SK-N-DZ (cell line): ENCODE results near the gene EXOC3L1.

Source experiments
- DNase-seq: peaks from one replicate; pipeline ENCODE4 v3.0.0-alpha.2; 2015; ENCODE audit warnings: low spot score

Gene EXOC3L1

GRCh38 chr16:67216612-67217490, 26.9 kb upstream of the EXOC3L1 start:
- DNase-seq: no peak

- no peak for DNase-seq
Observed at GRCh38 chr16:67215706-67216105, 25.8 kb upstream of the EXOC3L1 start.

DNA sequence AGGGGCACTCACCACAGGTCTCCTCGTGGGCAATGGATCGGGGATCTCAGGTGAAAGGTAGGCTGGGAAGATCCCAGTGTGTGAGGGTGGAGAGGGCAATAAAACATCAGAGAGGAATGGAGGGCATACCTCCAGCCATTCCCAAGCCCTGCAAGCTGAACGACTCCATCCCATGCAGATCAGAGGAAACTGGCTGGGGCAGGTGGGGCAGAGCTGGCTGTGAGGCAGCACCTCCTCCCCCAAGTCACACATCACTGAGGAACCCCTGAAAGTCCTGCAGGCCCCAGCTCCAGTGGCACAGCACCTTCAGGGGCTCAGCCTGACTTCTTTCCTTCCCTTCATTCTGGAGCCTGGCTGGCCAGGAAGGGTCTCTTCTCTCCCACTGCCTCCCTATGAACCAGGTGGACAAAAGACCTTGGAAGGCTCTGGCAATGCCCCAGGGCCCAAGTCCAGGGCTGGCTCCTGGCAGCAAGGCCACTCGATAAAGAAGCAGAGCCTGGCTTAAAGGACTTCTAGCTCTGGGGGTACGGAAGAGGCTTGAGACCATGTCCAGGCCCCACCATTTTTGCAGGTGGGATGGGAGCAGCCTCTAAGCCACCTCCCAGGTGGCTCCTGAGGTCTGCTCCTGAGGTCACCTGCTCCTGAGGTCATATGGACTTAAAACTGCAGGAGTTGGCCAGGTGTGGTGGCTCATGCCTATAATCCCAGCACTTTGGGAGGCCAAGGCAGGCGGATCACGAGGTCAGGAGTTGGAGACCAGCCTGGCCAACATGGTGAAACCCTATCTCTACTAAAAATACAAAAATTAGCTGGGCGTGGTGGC, 23.5 kb upstream of the EXOC3L1 start:
- no peak for DNase-seq

DNA sequence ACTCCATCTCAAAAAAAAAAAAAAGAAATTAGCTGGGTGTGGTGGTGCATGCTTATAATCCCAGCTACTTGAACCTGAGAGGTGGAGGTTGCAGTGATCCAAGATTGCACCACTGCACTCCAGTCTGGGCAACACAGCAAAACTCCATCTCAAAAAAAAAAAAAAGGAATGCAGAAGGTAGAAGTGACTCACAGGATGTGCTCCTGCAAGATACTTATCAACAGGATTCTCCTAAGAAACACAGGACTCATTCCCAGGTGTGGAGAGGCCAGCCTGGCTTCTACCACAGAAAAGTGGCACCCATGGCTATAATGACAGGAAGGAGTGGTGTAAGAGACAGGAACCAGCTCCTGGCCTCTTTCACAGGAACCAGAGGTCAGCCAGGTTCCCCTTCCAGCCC, 22.8 kb upstream of the EXOC3L1 start:
- no peak for DNase-seq

- DNase-seq: no peak
Observed at GRCh38 chr16:67211674-67212073, 21.7 kb upstream of the EXOC3L1 start.

DNA sequence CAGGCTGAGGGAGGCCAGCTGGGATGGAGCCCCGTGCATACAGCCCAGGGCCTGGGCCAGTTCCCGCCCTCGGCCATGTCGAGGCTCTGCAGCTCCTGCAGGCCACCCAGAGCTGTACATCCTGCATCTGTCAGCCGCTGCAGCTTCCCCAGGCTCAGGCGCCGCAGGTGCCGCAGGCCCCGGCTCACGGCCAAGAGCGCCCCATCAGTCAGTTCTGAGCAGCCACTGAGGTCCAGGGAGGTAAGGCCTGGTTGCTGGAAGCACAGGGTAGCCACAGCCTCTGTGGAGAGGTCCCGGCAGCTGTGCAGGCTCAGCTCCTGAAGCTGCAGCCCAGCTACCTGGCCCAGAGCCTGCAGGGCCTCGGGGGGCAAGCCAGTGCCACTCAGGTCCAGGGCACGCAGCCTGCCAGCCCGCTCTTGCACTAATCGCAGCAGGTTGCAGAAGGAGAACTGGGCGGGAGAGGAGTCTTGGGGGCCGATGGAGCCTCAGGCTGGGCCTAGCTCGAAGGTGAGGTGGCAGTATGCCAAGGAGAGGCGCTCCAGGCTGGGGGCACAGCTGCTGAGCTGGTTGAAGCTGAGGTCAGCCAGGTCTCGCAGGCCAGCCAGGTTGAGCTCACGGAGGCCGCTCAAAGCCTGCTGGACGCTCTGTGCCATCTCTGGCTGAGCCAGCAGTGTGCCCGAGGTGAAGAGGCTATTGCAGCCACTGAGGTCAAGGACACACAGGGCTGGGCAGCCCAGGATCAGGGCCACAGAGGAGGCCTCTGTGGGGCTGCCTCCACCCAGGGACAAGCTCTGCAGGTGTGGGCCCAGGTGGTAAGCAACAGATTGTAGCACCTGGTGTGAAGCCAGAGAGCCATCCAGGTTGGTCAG, 20.4 kb upstream of the EXOC3L1 start:
- DNase-seq: peak; percentile 71

- no peak for DNase-seq
Observed at GRCh38 chr16:67209565-67209964, 19.6 kb upstream of the EXOC3L1 start.

- DNase-seq: no peak
Observed at GRCh38 chr16:67208154-67208896, 18.4 kb upstream of the EXOC3L1 start.

DNA sequence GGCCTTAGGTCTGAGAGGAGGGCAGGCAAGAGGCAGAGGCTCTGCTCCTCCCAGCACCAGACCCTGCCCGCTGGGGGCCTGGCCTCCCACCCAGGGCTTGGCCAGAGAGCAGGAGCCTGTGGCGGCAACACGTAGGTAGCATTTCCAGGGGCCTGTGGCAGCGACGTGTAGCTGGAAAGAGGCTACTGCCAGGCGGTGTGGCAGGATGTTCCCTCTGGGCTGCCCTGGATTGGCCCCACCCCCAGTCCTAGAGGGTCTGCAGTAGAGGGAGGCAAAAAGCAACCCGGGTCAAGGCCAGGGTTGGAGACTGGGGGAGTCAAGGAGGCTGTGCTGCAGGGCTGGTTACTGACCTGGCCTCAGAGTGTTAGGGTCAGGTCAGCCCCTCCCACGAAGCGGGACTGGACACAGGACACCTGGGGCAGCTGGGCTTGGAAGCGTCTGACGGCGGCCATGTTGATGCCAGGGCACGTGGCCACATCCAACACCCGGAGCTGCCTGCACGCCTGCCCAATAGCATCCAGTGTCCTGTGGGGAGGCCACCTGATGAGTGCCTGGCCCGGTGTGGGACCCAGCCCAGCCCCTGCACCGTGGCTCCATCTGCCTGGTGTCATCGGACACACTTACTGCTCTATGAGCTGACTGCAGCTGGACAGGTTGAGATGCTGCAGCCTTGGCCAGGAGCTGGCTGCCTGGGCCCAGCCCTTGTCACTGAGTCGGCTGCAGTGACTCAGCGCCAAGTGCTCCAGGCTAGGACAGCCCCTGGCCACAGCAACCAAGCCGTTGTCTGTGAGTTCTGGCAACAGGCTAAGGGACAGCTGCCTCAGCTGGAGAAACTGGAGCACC, 17.5 kb upstream of the EXOC3L1 start:
- DNase-seq: no peak

DNA sequence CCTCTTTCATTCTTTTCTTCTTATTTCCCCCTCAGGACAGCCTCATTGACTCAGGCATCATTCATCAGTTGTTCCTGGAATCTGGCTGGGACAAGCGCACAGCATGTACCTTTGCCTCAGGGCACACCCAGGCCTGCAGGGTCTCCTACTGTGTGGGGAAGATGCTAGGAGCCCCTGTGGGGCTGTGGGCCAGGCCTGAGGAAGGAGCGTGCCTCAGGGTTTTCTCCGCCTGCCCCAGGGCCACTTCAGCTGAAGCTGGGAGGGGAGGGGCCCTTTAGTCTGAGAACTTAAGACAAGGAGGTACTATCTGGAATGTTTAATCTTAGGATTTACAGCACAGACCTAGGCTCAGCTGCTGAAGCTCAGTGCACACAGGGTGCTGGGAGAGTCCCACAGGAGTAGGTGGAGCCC, 16.9 kb upstream of the EXOC3L1 start:
- no peak for DNase-seq

GRCh38 chr16:67206129-67206837, 16.3 kb upstream of the EXOC3L1 start:
- DNase-seq: no peak

DNA sequence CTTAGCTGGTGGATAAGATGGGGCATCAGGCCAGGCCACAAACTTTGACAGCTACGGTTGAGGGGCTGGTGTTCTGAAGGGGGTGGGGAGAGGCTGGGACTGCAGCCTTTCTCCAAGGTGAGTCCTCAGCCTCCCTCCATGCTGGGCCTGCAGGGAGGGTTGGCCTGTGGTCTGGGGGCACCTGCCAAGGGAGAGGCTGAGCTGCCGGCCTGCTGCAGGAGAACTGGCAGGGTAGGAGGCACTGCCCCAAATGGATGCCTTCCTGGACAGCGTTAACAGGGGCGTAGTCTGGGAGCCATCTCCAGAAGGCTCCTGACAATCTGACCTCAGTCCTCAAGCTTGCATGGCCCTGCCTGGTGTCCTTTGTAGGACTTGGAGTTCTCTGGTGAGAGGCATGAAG, 14.1 kb upstream of the EXOC3L1 start:
- no peak for DNase-seq

DNA sequence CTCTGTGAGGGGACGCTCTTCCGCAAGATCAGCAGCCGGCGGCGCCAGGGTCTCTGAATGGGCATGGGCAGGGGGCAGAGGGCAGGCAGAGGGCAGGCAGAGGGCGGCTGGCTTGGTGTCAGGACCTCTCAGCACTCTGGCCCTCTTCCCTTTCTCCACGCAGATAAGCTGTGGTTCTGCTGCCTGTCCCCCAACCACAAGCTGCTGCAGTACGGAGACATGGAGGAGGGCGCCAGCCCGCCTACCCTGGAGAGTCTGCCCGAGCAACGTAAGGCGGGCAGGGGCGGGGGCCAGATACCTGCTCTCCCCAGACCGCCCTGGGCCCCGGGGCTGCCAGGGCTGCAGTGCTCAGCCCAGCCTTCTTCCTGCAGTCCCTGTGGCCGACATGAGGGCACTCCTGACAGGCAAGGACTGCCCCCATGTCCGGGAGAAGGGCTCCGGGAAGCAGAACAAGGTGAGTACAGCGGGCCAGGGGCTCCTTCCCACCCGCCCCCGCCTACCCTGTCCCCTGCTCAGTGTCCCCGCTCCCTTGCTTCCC, 13.1 kb upstream of the EXOC3L1 start:
- DNase-seq: no peak

GRCh38 chr16:67202426-67202825, 12.5 kb upstream of the EXOC3L1 start:
- no peak for DNase-seq

GRCh38 chr16:67201411-67202345, 11.7 kb upstream of the EXOC3L1 start:
- DNase-seq: no peak

GRCh38 chr16:67200491-67200890, 10.6 kb upstream of the EXOC3L1 start:
- no peak for DNase-seq

DNA sequence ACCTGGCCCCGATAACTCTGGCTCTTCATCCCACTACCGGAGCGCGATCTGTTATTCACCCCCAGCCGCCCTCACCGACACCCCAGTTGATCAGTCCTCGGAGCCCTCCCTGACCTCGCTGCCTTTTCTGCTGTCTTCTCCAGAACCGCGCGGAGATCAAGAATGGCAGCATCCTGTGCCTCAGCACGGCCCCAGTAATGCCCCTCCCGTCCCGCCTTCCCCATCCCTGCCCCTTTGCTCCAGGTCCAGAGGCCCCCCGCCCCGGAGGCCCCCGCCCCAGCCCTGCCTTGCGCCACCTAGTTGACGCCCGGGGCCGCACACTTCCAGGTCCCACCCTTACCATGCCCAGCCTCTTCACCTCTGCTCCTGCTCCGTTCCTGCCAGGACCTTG, 9.9 kb upstream of the EXOC3L1 start:
- no peak for DNase-seq
